HG03045 (cell line): Measurements from ENCODE around the gene VCAN.

Experiments used
- ATAC-seq: cut with Tn5 transposase; IDR thresholded peaks from one replicate; pipeline ENCODE4 v1.9.1; 2021; ENCODE audit warnings: mild to moderate bottlenecking, moderate library complexity; ENCODE audit not compliant: unreplicated experiment

VCAN gene

DNA sequence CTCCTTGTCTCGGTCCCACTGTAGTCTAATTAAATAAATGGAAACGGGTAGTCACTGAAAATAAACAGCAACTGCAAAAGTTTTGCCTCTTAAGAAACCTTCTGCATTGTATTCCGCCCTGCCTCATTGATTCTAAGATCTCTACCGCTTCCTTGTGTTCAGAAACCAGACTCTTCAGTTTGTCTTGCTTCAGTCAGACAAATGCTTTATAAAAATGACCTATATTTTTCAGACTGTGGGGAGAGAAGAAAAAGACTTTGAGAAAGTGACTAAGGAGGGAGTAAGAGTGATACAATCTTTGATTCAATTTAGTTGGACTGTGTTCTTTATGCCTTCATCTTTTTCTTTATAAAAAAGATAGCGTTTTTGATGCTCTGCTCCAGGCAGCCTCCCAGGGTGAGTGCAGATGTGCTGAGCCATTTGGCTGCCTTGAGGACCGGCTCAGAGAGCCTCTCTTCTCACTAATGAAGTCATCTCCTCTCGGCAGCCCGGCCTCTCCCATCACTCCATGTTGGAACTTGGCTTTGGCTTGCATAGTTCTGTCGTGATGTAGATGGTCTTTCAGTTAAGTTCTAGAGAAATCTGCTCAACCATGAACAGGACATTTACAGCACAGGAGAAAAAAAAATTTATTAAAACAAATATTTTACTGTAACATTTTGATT lies 4.0 kb upstream of the VCAN start:
- ATAC-seq, result no peak

DNA sequence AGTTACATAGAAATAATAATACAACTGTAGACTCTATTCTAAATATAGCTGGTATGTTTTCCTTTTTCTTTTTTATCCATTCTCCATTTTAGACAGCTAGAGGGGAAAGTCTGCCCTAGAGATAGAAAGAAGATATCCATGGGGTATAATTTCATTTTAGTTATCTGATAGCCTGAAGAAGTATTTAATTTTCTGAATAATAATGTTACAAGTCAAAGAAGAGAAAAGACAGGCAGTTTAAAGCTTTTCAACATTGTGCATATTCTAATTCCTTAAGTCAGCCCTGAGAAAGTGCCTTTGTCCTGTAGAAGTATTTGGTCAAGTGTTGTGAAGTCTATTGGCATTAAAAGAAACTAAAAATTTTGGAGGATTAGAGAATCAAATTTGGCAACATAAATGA lies 2.5 kb upstream of the VCAN start:
- ATAC-seq, result no peak

GRCh38 chr5:83470526-83471404 lies 779 bp upstream of the VCAN start:
- ATAC-seq, result no peak

- no peak for ATAC-seq
Observed at GRCh38 chr5:83472213-83472507, 616 bp downstream of the VCAN start.

GRCh38 chr5:83472508-83473345 lies 1.2 kb downstream of the VCAN start:
- peak; percentile 57 for ATAC-seq

- ATAC-seq, result peak; percentile 56
Observed at GRCh38 chr5:83473346-83474160, 2.0 kb downstream of the VCAN start.

DNA sequence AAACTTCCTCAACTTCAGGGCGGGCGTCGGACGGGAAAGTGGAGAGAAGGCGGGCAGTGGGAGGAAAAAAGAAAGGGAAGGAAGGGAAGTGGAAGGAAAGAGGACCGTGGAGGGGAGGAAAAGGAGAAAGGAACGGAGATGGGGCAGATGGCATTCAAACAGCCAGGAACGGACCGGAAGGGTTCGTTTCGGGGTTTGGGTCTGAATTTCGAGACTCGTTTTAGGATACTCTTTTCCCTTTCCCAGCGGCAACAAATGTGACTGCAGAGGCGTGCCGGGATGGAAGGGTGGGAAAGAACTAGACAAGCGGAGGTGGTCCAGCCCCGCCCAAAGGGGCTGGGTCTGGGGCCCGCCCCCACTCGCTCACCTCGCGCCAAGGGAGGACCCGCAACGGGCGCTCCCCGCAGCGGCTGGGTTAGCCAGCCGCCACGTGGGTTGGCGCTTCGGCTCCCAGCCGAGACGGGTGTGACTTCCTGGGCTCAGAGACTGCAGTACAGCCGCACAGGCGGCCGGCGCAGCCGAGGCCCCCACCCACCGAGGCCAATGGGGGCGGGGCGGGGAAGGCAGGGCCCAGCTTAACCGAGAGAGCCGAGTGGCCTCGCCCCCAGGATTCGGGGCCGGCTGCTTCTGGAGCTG lies 2.7 kb downstream of the VCAN start:
- peak; percentile 49 for ATAC-seq

DNA sequence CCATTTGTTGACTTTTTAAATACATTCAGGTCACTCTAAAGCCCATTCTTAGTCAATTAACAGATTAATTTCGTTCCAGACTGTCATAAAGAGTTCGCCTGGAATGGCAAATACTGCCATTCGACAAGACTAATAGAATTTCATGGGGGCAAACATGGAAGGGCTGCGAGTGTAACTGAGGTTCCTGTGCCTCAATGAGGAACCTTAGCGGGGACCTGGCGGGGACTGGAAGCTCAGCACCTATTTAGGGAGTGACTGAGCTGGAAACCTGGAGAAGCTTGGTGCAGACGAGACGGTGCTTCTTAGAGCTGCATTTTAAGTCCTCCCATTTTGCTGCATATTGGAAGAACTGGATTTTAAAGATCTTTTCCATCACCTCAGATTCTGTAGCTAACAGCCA lies 3.4 kb downstream of the VCAN start:
- no peak for ATAC-seq

DNA sequence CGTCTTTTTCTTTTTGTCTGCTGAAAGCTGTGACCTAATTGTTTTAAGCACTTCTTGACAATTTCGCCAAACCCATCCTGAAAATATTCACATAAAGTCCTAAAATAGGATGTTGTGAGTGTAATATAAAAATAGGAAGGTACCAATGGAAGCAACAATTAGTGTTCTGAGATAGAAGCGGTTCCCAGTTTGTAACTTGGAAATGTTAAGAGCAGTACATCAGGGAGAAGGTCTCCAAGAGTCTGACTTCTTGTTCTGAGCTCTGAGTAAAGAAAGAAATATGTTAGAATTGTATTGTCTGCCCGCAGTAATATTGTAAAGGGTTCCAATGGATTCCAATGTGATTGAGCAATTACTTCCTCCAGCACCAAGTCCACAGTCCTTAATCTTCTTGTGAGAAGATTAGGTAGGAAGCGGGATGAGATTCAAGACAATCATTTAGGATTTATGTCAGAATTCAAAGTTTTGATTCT lies 3.9 kb downstream of the VCAN start:
- no peak for ATAC-seq

DNA sequence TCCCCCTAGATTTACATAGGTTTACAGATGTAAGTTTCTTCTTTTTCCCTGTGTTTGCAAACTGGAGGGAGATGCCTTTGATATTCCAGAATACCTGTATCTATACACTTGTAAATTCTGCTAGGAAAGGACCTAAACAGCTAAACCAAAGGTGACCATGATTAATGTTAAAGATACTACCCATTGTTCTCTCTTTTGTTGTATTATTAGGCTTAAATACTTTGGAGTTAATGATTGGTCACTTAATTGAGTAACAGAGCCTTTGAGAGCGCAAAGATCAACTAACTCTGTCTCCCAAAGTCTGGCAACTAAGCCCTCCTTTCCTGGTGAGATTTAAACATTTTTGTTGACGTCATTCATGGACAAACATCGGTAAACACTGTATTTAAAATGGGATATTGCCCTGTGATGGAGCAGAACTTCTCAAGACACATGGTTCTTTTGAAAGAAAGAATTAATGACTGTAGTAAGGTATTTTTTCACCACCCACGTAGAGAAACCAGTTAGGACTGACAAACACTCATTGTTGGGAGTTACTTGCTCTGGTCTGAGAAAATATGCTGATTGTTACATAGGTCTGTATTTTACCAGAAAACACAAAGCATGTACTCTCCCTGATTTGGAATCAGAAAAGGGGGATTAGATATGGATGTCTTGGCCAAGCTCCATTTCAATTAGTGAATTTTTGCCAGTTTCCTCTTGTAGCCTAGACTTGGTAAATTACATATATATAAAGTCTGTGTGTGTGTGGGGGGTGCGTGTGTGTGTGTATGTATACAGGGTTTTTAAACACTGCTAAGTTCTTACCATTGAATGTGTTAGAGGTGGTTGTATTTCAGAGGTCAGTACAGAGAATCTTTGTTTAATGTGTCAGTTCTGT lies 4.6 kb downstream of the VCAN start:
- no peak for ATAC-seq

DNA sequence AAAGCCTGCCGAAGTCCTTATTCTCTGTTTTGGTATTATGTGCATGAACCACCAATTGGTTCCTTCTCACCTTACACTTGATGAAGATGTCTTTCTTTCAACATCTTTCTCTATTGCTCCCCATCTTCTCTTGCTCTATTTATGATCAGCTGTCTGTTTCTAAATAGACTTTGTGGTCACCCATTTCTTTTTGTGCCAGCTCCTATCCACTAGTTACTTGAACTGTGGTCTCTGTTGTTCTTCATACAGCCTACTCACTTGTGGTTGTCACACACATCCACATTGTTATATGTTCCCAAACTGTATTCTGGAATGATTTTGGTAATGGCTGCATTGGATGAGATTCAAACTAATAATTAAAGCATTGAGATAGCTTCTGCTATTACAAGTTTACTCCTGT lies 11.4 kb downstream of the VCAN start:
- ATAC-seq, result no peak

DNA sequence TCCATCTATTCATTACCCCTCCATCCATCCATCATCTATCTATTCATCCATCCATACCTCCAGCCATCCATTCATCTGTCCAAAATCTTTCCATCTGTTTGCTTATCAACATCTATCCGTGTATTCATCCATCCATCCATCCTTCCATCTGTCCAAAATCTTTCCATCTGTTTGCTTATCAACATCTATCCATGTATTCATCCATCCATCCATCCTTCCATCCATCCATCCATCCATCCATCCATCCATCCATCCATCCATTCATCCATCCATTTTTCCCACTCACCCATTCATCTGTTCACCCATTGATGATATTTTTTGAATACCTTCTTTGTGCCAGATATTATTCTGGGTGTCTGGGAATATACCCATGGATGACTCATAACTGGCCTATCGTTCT lies 12.8 kb downstream of the VCAN start:
- no peak for ATAC-seq

- no peak for ATAC-seq
Observed at GRCh38 chr5:83485842-83486241, 14.3 kb downstream of the VCAN start.

GRCh38 chr5:83487155-83487554 lies 15.6 kb downstream of the VCAN start:
- ATAC-seq, result no peak

GRCh38 chr5:83488271-83488670 lies 16.7 kb downstream of the VCAN start:
- ATAC-seq, result no peak

- no peak for ATAC-seq
Observed at GRCh38 chr5:83488821-83489220, 17.3 kb downstream of the VCAN start.

GRCh38 chr5:83490203-83490602 lies 18.7 kb downstream of the VCAN start:
- ATAC-seq, result no peak

- ATAC-seq, result no peak
Observed at GRCh38 chr5:83492331-83492730, 20.8 kb downstream of the VCAN start.

DNA sequence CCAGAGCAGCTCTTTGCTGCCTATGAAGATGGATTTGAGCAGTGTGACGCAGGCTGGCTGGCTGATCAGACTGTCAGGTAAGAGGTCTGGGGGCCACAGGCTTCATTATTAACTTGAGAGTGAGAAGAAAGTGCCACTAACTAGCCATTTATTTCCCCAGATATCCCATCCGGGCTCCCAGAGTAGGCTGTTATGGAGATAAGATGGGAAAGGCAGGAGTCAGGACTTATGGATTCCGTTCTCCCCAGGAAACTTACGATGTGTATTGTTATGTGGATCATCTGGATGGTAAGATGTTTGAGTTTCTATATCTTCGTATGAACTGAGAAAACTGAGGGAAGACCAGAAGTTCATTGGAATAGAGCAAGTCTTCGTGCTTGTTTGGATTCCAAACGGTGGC lies 22.1 kb downstream of the VCAN start:
- no peak for ATAC-seq
